Aorta (tissue), 5 donors: Measurements from ENCODE around the gene IGFBP6. TPM values are rescaled to one million over a fixed set of nuclear protein-coding genes. Genes with fewer than 3 reads are reported as not detected.

Experiments
- ATAC-seq: fragments of 200-7000 bp; cut with Tn5 transposase; one replicate; pipeline ENCODE4 v1.9.1; 2022; ENCODE audit warnings: moderate library complexity; ENCODE audit not compliant: low FRiP score
- DNase-seq, 2 donors: peaks; one replicate each; pipeline ENCODE4 v3.0.0-alpha.2; 2020
- H3K27ac ChIP-seq, 2 donors: one replicate each; pipeline ENCODE4 v1.5.1; 2013; ENCODE audit warnings: low read length in 2 of 2, mild to moderate bottlenecking in 2 of 2, moderate library complexity in 2 of 2, control low read depth in 1 of 2, inconsistent platforms in 1 of 2, low read depth in 1 of 2
- H3K27me3 ChIP-seq, 2 donors: one replicate each; pipeline ENCODE4 v1.6.1; 2013; ENCODE audit warnings: control low read depth in 1 of 2, low read length in 1 of 2, mild to moderate bottlenecking in 1 of 2, moderate library complexity in 1 of 2; ENCODE audit not compliant: insufficient read depth in 2 of 2, control insufficient read depth in 1 of 2
- H3K36me3 ChIP-seq, 2 donors: one replicate each; pipeline ENCODE4 v1.6.1; 2013; ENCODE audit warnings: control low read depth in 1 of 2, low read length in 1 of 2, mild to moderate bottlenecking in 1 of 2; ENCODE audit not compliant: insufficient read depth in 2 of 2, control insufficient read depth in 1 of 2
- H3K4me1 ChIP-seq, 2 donors: one replicate each; pipeline ENCODE4 v1.6.1; 2013; ENCODE audit warnings: low read length in 2 of 2, control low read depth in 1 of 2, mild to moderate bottlenecking in 1 of 2, moderate library complexity in 1 of 2; ENCODE audit not compliant: insufficient read depth in 2 of 2, control insufficient read depth in 1 of 2
- H3K4me3 ChIP-seq, 2 donors: one replicate each; pipeline ENCODE4 v1.5.1; 2013; ENCODE audit warnings: low read length in 2 of 2, control low read depth in 1 of 2, mild to moderate bottlenecking in 1 of 2
- H3K9me3 ChIP-seq: one replicate; pipeline ENCODE4 v1.6.1; 2013; ENCODE audit warnings: mild to moderate bottlenecking, low read length; ENCODE audit not compliant: control insufficient read depth
- WGBS, 2 donors: extraction: QIAGEN DNeasy Blood & Tissue Kit; methylation state at CpG; one replicate each; pipeline ENCODE4 v1.1.7; 2013; 5-methylcytosine and 5-hydroxymethylcytosine counted together
- intact Hi-C, 2 donors: fragments of 100-400 bp; cut with DNase I; formaldehyde crosslinking; loops; one replicate each; pipeline versions ENCODE4 v1.14.2 to v1.15.0; 2022
- polyA plus RNA-seq, 2 donors: library from polyadenylated mRNA; stranded (reverse); fragments of 200-250 nt; gene quantifications; one replicate each; pipeline ENCODE4 v1.2.3, GENCODE V29; 2013
- total RNA-seq, 2 donors: library from RNA; stranded (reverse); fragmentation: NEBNext Ultra II Directional; extraction: Animal tissue kit (Norgen Biotek cat#: 25700); gene quantifications; one replicate each; pipeline ENCODE4 v1.2.1, GENCODE V29; 2021
- donor health status: healthy with polysubstance abuse.
- donor health status: Bipolar disorder and iron deficiency.
- donor health status: DM: no; HTN: no; CAD: no.
- donor health status: DM: no; HTN: no; CAD: no.
- donor health status: DM: yes; HTN: yes; CAD: no.

IGFBP6 gene
- total and polyA plus RNA-seq, 4 donors: 507 to 979 (median 828) TPM

GRCh38 chr12:53068811-53069585, 28.5 kb upstream of the IGFBP6 start:
- H3K27ac ChIP-seq: no peak overlapping the region
- no peaks in the 10 kb centered on the region for H3K9me3 ChIP-seq
- no peaks in the 10 kb centered on the region for H3K27me3 ChIP-seq
- 67 to 70% methylated on average over 15 of the region's 15 CpGs for WGBS, 2 donors
- peak in 1 of 2 donors; percentile 56 for DNase-seq
- H3K4me1 ChIP-seq: peaks cover 0 to 3% of the 10 kb centered on the region in 2 donors
- ATAC-seq: no peak
- no peak overlapping the region for H3K4me3 ChIP-seq
- H3K36me3 ChIP-seq: no peaks in the 10 kb centered on the region
- intact Hi-C loops: loop anchor here (5.0 to 10.0 kb wide), 3 partner anchors 33 to 226 kb away; partner anchors contain the start of genes MYG1 (in 1 of the 2), PFDN5 (in 1 of the 2) and SOAT2 (in 1 of the 2)

GRCh38 chr12:53069621-53070410, 27.7 kb upstream of the IGFBP6 start:
- DNase-seq (peak; percentile 61 to 77), ATAC-seq (no peak)
- H3K4me1 ChIP-seq: peaks cover 0 to 3% of the 10 kb centered on the region in 2 donors
- H3K27me3 ChIP-seq: no peaks in the 10 kb centered on the region
- H3K27ac ChIP-seq: peak overlapping the region in 1 of 2 donors; percentile 7
- 63 to 67% methylated on average over 12 of the region's 12 CpGs for WGBS, 2 donors
- intact Hi-C loops: loop anchor here (5.0 to 10.0 kb wide), 3 partner anchors 32 to 225 kb away; partner anchors contain the start of genes MYG1 (in 1 of the 2), PFDN5 (in 1 of the 2) and SOAT2 (in 1 of the 2)
- no peaks in the 10 kb centered on the region for H3K36me3 ChIP-seq
- H3K4me3 ChIP-seq: no peak overlapping the region
- no peaks in the 10 kb centered on the region for H3K9me3 ChIP-seq

- 65 to 69% methylated on average over 7 of the region's 7 CpGs for WGBS, 2 donors
- Histone ChIP-seq H3K36me3 (peaks cover 0 to 3% of the 10 kb centered on the region in 2 donors), H3K4me3 (no peak overlapping the region), H3K9me3 (no peaks in the 10 kb centered on the region), H3K27me3 (no peaks in the 10 kb centered on the region), H3K27ac (peak overlapping the region in 1 of 2 donors; percentile 2), H3K4me1 (peaks cover 0 to 3% of the 10 kb centered on the region in 2 donors)
- peak in 1 of 2 donors; percentile 64 for DNase-seq
- ATAC-seq: no peak
- intact Hi-C loops: no loop called here
Observed at GRCh38 chr12:53070877-53071492, 26.5 kb upstream of the IGFBP6 start.

DNA sequence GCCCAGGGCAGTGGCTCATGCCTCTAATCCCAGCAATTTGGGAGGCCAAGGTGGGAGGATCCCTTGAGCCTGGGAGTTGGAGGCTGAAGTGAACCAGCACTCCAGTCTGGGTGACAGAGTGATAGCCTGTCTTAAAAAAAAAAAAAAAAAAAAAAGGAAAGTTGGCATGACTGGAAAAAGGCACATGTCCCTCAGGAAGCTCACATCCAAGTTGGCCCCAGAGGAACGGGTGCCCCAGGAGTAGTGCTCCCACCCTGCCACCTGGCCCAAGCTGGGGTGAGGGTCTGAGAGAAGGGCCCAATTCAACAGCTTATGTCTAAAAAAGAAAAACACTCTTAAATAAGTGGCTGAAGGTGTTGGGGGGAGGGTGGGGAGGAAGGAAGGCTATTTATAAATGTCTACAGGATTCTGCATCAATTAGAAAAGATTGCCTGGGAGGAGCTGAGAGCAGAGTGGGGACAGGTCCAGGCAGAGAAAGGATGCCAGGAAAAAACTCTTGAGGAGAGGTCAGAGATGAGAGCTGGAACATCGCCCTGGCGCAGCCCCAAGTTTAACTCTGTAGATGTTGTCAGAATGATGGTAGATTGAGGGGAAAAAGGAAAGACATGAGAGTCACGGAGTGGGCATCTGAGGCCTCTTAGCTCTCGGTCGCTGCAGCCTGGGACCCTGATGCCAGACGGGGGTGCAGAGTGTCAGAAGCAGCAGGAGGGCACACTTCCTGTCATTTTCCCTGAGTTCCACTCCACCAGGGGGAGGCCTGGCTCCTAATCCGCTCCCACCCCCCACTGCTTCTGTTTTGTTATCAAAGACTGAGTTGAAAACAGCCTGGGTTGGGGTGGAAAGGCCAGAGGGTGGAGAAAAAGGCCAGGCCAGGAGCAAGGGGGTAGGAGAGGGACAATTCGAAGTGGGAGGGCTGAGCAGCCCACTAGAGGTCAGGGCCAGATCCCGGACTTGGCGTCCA, 25.6 kb upstream of the IGFBP6 start:
- H3K4me3 ChIP-seq: no peak overlapping the region

GRCh38 chr12:53073881-53074280, 23.6 kb upstream of the IGFBP6 start:
- peak in 1 of 2 donors; percentile 22 for DNase-seq
- Histone ChIP-seq H3K36me3 (peaks cover 0 to 3% of the 10 kb centered on the region in 2 donors), H3K27ac (no peak overlapping the region), H3K4me3 (no peak overlapping the region), H3K4me1 (peaks cover 2 to 6% of the 10 kb centered on the region in 2 donors), H3K9me3 (no peaks in the 10 kb centered on the region), H3K27me3 (no peaks in the 10 kb centered on the region)
- whole genome bisulfite sequencing, 2 donors: 25 to 30% methylated on average over 6 of the region's 6 CpGs
- intact Hi-C loops: no loop called here
- no peak for ATAC-seq

More for the DNA sequence above, 25.6 kb upstream of the IGFBP6 start:
- Histone ChIP-seq H3K9me3 (no peaks in the 10 kb centered on the region), H3K36me3 (peaks cover 0 to 3% of the 10 kb centered on the region in 2 donors), H3K4me1 (peaks cover 0 to 3% of the 10 kb centered on the region in 2 donors), H3K27me3 (no peaks in the 10 kb centered on the region), H3K27ac (peak overlapping the region; percentile 46 to 50)
- 22 to 27% methylated on average over 11 of the region's 11 CpGs for WGBS, 2 donors
- DNase-seq (peak; percentile 81 to 90), ATAC-seq (peak; percentile 74)
- intact Hi-C loops: no loop called here

DNA sequence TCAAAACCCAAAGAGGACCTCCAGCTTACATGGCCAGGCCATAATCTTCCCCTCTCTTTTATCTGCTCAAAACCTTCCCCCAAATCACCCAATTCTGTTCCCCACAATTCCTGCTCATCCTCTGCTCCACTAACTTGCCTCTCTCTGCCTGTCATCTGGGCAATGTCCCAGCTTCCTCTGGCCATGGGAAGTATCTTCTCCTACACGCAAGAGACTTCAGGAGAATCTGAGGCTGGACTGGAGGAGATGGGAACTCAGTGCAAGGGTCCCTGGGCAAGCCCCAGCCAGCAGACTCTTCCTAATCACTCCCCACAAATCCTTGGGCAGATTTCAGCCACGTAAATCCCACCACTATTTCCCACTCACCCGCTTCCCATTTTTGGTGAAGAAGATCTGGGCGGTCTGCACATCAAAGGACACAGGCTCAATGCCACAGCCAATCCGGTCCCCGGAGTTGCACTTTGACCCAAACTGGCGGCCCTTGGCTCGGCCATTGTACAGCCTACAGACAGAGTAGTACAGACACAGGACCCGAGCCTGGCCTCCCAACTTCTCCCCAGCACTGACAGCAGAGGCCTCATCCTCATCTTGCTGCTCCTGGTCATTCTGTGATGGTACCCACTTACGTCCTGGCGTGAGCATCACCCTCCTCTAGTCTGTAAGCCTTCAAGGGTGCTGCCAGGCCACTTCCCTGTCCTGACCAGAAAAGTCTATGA, 23.0 kb upstream of the IGFBP6 start:
- Histone ChIP-seq H3K27me3 (no peaks in the 10 kb centered on the region), H3K4me3 (no peak overlapping the region), H3K9me3 (no peaks in the 10 kb centered on the region), H3K36me3 (peaks cover 0 to 3% of the 10 kb centered on the region in 2 donors), H3K27ac (peak overlapping the region in 1 of 2 donors; percentile 12), H3K4me1 (peaks cover 2 to 6% of the 10 kb centered on the region in 2 donors)
- ATAC-seq: no peak
- peak in 1 of 2 donors; percentile 67 for DNase-seq
- 89 to 93% methylated on average over 11 of the region's 11 CpGs for WGBS, 2 donors
- intact Hi-C loops: no loop called here

GRCh38 chr12:53074999-53075370, 22.5 kb upstream of the IGFBP6 start:
- H3K4me1 ChIP-seq: peaks cover 2 to 6% of the 10 kb centered on the region in 2 donors
- DNase-seq (peak in 1 of 2 donors; percentile 55), ATAC-seq (no peak)
- H3K27me3 ChIP-seq: no peaks in the 10 kb centered on the region
- H3K9me3 ChIP-seq: no peaks in the 10 kb centered on the region
- WGBS, 2 donors: 81 to 90% methylated on average over 3 of the region's 3 CpGs
- H3K4me3 ChIP-seq: no peak overlapping the region
- intact Hi-C loops: no loop called here
- H3K36me3 ChIP-seq: peaks cover 0 to 3% of the 10 kb centered on the region in 2 donors
- no peak overlapping the region for H3K27ac ChIP-seq
